ENCODE data around the gene HOXD9. TPM values are rescaled to one million over a fixed set of nuclear protein-coding genes. Genes with fewer than 3 reads are reported as not detected.

The HOXD9 gene
- total and polyA plus RNA-seq, 2 of the 8 experiments (the other 6 are each of a cell fraction or from before 2014, with no cell fraction given): not detected

DNA sequence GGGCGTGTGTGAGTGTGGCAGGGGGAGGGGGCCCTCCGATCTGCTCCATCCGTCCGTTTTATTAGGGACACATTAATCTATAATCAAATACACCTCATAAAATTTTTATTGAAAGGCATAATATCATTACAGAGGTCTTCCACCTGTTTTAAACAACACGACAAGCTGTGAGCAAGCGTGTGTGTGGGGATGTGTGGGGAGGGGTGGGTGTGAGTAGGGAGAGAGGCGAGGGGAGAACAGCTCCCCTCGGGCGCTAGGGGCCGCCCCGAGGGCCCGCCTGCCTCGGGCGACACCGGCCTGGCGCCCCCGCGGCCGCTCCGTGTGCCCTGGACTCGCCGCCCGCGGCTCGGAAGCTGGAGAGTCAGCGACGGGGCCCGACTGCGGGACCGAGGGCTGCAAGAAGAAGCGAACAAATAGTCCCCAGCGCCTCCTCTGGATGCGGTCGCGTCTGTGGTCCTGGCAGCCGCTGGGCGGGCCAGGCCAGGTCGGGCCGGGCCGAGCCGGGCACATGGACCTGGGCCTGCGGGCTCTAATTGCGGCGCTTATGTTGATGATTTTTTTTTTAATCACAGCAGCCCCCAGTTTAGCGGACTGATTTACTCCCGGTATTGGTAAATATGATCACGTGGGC, 352 bp upstream of the HOXD9 start (continued):
- no peak for TF ChIP-seq TAF7 (optimal IDR thresholded peaks at IDR 0.05; ENCODE audit: borderline replicate concordance, low read depth, low read length)
- TF ChIP-seq SP4 (IDR thresholded peaks at IDR 0.05; ENCODE audit: low read length): no peak
- no peak for TF ChIP-seq FOSL1 (IDR thresholded peaks at IDR 0.05; ENCODE audit: insufficient read depth, low read depth, low read length)
